Activated gamma-delta T cell treated with anti-CD3 and anti-CD28 coated beads, Interleukin-2, amount 50 U/mL, for 16 hours (primary cell): ENCODE data around the gene ZNF827.
"Not testable (repeated sequence)": the region's sequence is repeated elsewhere in the genome, so short reads cannot be mapped to it uniquely, and the experiment has no call there.

Experiments
- DNase-seq: peaks from one replicate; pipeline ENCODE4 v3.0.0-alpha.2; 2020; ENCODE audit warnings: low read depth

The ZNF827 gene

DNA sequence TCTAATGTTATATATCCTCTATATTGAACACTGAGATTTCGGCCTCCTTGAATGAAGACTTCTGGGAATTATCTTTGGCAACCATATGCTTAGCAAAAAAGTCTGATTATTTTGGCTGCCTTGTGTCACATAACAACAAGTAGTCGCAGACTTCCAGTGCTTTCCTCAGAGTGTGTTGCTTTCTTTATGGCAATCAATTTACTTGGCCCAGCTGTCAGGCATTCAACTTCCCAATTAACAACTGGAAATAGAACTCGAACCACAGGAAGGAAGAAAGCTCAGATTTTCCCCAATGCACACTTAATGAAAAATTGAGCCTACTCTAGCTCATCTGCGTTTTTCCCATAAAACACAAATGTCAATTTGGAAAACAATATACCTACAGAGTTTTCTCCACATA, 71.6 kb downstream of the ZNF827 start:
- DNase-seq: no peak

DNA sequence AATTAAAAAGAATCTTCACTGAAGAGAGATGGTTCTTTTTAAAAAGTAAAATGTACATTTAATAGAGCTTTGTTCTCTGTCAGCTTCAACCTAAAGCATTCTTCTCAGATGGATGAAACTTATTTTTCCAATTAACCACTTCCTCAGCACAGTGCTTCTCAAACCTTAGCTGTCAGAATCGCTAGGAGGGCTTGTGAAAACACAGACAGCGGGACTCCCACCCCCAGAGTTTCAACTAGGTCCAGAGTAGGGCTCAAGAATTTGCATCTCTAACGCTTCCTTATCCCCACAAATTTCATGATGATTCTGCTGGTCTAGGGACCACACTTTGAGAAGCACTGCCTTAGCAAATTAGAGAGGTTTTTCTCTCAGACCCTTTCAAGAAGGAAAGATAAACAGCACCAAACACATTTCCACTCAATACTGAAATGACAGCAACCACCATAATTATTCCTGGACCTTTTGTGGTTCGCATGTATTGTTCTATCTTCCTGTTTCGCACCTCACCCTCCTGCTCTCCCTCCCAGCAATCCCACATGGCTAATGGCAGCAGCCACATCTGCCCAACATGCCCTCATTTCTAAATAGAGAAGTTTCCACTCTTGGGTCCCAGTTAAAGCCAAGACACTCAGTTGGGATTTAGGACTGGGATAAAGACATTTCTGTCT, 73.2 kb downstream of the ZNF827 start:
- DNase-seq: no peak

- no peak for DNase-seq
These were observed 75.4 kb downstream of the ZNF827 start for GRCh38 chr4:145863191-145863590.

DNA sequence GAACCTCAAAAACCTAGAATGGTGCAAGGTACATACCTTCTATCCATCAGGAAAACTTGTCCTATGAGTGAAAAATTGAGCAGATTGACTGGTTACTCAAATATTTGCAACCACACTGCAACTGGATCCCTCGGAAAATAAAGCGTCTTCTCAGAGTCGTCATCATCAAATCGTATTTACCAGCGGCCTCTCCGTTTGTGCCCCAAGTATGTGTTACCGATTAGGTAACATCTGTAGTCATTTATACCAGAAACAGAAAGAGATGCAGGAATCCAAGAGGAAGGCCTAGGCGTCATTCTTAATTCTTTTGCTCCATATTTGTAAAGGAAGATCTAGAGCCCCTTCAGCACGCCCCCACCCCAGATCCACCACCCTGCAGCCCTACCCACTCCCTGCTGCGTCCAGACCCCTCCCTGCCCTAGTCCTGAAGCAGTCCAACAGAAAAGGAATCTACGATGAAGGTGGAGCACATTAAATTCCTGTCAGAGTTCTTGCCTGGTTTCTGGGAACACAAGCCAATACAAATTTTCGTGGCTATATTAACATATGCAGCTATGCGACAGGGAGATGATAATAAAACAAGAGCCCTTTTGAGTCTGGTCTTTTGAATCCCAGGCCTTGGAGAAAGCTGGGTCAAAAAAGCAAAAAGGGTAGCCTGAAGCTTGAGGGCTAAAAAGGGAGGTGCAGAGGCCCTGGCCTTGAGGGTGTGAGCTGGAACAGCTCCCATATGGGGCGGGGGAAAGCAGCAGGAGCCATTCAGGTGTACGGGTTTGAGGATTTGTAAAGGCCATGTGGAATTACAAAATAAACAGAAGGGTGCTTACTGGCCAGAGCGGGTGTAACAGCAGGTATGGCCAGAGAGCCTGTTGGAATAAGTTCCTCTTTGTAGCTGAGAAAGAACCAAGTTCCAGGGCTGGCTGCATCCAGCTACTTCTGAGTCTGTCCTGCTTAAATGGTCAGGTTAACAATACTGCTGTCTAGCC, 77.0 kb downstream of the ZNF827 start:
- DNase-seq: no peak

DNA sequence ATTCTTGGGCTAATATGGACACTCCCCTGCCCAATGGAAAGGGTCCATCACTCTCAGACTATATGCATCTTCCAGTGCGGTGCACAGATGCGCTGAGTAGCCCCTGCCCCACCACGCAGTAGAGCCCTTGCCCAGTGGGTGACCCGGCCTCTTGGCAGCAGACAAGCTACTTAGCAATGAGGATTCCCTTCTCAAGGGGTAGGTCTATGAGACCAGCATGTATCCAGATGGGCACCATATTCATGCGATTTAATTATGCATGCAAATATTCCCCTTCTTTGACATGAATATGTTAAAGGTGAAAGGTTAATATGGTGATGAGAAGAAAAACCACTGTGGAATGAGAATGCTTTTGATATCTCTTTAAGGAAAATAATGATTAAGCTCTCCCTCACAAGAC, 77.7 kb downstream of the ZNF827 start:
- DNase-seq: no peak

GRCh38 chr4:145860446-145860845, 78.2 kb downstream of the ZNF827 start:
- DNase-seq: no peak

DNA sequence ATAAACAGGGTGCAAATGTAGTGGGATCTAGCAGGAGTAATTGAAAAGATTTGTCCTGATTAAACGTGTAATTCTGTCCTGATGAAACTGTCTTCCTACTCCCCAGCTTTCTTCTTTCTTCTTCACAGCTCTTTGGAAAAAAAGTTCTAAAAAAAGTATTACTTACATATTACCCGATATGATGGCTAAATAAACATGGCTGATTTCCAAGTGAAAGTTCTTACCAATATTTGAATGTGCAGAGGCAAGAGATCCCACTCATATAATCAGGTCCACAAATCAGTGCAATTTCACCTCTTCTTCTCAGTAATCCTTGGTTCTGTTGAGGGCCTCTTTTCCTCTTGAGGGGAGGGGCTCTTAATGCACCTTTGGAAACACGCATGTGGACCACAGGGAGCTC, 78.7 kb downstream of the ZNF827 start:
- DNase-seq: no peak

DNA sequence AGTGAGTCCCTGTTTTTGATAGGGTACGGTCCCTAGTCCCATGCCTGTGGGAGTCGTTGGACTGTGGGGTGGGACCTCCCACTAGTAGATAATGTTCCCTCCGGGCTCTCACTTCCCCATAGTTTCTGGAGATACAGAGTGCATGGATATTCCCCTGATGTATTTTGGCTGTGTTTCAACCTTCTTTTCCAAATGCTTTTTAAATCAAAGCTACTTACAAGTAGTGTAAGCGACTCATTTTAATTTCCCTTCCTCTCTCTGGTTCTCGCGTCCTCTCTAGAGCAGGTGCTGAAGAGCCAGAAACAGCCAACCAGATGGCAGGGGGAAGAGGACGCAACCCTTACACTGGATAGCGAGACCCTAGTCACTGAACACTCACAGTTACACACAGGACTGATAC, 79.2 kb downstream of the ZNF827 start:
- no peak for DNase-seq

DNA sequence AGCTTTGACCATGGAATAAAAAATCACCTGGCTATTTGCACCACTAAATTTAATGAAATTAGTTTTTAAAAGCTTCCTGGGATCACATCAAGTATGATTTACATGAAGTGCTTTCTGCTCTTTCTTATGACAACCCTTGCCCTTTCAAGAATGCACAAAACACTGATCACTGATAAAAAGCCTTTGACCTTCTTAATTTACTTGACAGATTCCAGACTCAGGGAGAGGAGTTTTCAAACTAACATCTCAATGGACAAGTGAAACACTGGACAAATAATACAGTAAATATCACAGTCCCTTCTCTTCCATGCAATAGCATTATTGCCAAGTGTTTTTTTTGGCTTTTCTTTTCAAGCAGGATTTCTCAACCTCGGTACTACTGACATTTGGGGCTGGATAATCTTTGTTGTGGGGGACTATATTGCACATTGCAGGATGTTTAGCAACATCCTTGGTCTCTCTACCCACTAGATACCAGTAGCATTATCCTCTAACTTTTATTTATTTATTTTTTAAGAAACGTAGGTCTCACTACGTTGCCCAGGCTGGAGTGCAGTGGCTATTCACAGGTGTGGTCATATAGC, 86.3 kb downstream of the ZNF827 start:
- no peak for DNase-seq

GRCh38 chr4:145851511-145852201, 87.0 kb downstream of the ZNF827 start:
- DNase-seq: no peak

GRCh38 chr4:145847764-145848163, 90.9 kb downstream of the ZNF827 start:
- no peak for DNase-seq

- DNase-seq: no peak
These were observed 93.5 kb downstream of the ZNF827 start for GRCh38 chr4:145845118-145845517.

GRCh38 chr4:145843639-145844038, 95.0 kb downstream of the ZNF827 start:
- DNase-seq: no peak

GRCh38 chr4:145843148-145843547, 95.5 kb downstream of the ZNF827 start:
- no peak for DNase-seq

- no peak for DNase-seq
These were observed 96.3 kb downstream of the ZNF827 start for GRCh38 chr4:145842224-145842887.

- DNase-seq: no peak
These were observed 97.8 kb downstream of the ZNF827 start for GRCh38 chr4:145840801-145841200.

DNA sequence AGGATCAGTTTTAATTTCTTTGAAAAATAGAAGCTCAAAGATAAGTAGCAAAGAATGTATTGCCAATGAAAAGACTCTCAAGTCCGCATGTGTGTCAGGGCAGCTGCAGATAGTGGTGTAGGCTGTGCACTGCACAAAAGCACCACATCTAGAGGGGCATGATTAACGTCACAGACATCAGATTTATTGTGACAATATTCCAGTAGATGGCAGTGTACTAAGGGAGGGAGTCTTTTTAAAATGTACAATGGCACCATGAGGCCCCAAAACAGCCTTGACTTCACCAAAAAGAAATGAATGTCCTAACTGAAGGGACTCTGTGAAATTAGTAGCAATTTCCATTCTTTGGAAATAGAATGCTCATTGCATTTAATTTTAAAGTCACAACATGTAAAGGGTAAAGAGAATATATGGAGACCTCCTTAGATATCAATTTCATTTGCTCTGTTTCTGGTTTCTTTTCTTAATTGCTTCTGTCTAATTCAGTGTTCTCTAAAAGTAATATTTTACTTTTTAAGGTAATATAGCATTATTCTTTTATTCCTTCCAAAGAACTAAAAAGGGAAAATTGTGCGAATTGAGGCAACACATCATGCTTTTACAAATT, 98.4 kb downstream of the ZNF827 start:
- no peak for DNase-seq

GRCh38 chr4:145839151-145839550, 99.5 kb downstream of the ZNF827 start:
- DNase-seq: no peak

GRCh38 chr4:145832384-145832783, 106.2 kb downstream of the ZNF827 start:
- DNase-seq: not testable (repeated sequence)

DNA sequence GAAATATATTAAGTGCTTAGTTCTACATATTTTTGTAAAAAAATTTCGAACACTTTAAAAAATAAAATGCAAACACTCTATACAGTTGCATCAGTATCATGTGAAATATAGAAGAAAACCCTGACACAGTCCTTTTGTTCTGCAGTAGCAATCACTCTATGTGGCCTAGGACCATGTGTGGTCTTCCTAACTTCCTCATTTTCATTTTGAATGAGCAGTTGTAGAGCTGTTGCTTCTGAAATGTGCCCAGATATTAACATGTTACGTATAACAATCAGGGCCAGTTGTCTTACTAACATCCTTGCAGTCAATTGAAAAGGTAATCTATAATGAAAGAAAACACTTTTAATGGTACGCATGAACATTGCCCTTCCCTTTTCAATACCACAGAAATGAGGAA, 107.9 kb downstream of the ZNF827 start:
- no peak for DNase-seq

GRCh38 chr4:145829629-145830395, 108.8 kb downstream of the ZNF827 start:
- DNase-seq: no peak
